Central memory CD4-positive, alpha-beta T cell (primary cell): ENCODE measurements around the gene MAGEA12.
"Not testable (repeated sequence)": the region's sequence is repeated elsewhere in the genome, so short reads cannot be mapped to it uniquely, and the experiment has no call there.

Source experiments
- DNase-seq: peaks from one replicate; pipeline ENCODE4 v3.0.0; 2022
- total RNA-seq, 3 experiments: gene quantifications; one replicate each; lab custom pipeline; 2026; lab: John Stamatoyannopoulos, UW

Gene MAGEA12
- 0 reads per million in 3 experiments for total RNA-seq

GRCh38 chrX:152733261-152733975 lies at the start of gene MAGEA12, which contains the start of gene CSAG1:
Gene MAGEA12 (plus strand): TSS chrX:152733757. CDS start chrX:152736162, 2,405 bp downstream.
Gene CSAG1 (minus strand): TSS chrX:152733721. CDS start chrX:152732460, 1,261 bp downstream.
- no peak for DNase-seq

GRCh38 chrX:152697952-152698931 lies 35.3 kb upstream of the MAGEA12 start, which contains the start of gene MAGEA3:
Gene MAGEA3 (plus strand): TSS chrX:152698794. CDS start chrX:152700833, 2,039 bp downstream.
- DNase-seq: not testable (repeated sequence)

GRCh38 chrX:152700390-152700789 lies 33.2 kb upstream of the MAGEA12 start:
- DNase-seq: not testable (repeated sequence)

- not testable (repeated sequence) for DNase-seq
Observed at GRCh38 chrX:152706500-152706899, 27.1 kb upstream of the MAGEA12 start.

- DNase-seq: not testable (repeated sequence)
Observed at GRCh38 chrX:152709173-152709572, 24.4 kb upstream of the MAGEA12 start, which contains the start of gene CSAG2. Gene CSAG2 (minus strand): TSS chrX:152709273. CDS start chrX:152709112, 161 bp downstream.

GRCh38 chrX:152713195-152713594 lies 20.4 kb upstream of the MAGEA12 start:
- DNase-seq: not testable (repeated sequence)

GRCh38 chrX:152713815-152714787 lies 19.5 kb upstream of the MAGEA12 start, which contains the start of gene MAGEA2B:
Gene MAGEA2B (plus strand): TSS chrX:152714628. CDS start chrX:152717107, 2,479 bp downstream.
- not testable (repeated sequence) for DNase-seq

GRCh38 chrX:152725409-152725808 lies 8.1 kb upstream of the MAGEA12 start:
- DNase-seq: no peak

- DNase-seq: not testable (repeated sequence)
Observed at GRCh38 chrX:152734143-152734858, 744 bp downstream of the MAGEA12 start.

- no peak for DNase-seq
Observed at GRCh38 chrX:152735101-152735500, 1.5 kb downstream of the MAGEA12 start.

- no peak for DNase-seq
Observed at GRCh38 chrX:152735860-152736511, 2.4 kb downstream of the MAGEA12 start.

- not testable (repeated sequence) for DNase-seq
Observed at GRCh38 chrX:152736528-152736927, 3.0 kb downstream of the MAGEA12 start.

GRCh38 chrX:152738560-152738959 lies 5.0 kb downstream of the MAGEA12 start:
- DNase-seq: no peak

GRCh38 chrX:152753686-152754650 lies 20.4 kb downstream of the MAGEA12 start, which contains the start of gene MAGEA2:
Gene MAGEA2 (minus strand): TSS chrX:152753842. CDS start chrX:152751363, 2,479 bp downstream.
- not testable (repeated sequence) for DNase-seq

- DNase-seq: not testable (repeated sequence)
Observed at GRCh38 chrX:152754871-152755270, 21.3 kb downstream of the MAGEA12 start.

GRCh38 chrX:152758918-152759317 lies 25.4 kb downstream of the MAGEA12 start, which contains the start of gene CSAG3:
Gene CSAG3 (plus strand): TSS chrX:152759218.
- DNase-seq: not testable (repeated sequence)

- DNase-seq: not testable (repeated sequence)
Observed at GRCh38 chrX:152759544-152759943, 26.0 kb downstream of the MAGEA12 start.

- DNase-seq: not testable (repeated sequence)
Observed at GRCh38 chrX:152761582-152761981, 28.0 kb downstream of the MAGEA12 start.

GRCh38 chrX:152766562-152766961 lies 33.0 kb downstream of the MAGEA12 start:
- DNase-seq: not testable (repeated sequence)
